K562 (cell line): ENCODE results near the gene ATP6V0D1. TPM values are rescaled to one million over a fixed set of nuclear protein-coding genes. Genes with fewer than 3 reads are reported as not detected.

Source experiments
- ATF7 ChIP-seq: fragments of 450-650 bp; IDR thresholded peaks from 2 replicates; pipeline ENCODE4 v1.7.1; 2014; ENCODE audit warnings: mild to moderate bottlenecking, moderate library complexity
- BCOR ChIP-seq: fragments of 450-650 bp; IDR thresholded peaks from 2 replicates; pipeline ENCODE4 v1.6.1; 2016
- BRF1 ChIP-seq: IDR thresholded peaks from 3 replicates; pipeline ENCODE4 v1.6.1; 2011; ENCODE audit warnings: borderline replicate concordance, mild to moderate bottlenecking; ENCODE audit not compliant: insufficient read length; ENCODE audit errors: extremely low read depth
- CAMTA2 ChIP-seq: fragments of 250-450 bp; sonication (Bioruptor Pico); conservative IDR thresholded peaks from 2 replicates; pipeline ENCODE4 v1.5.1; 2022
- CHD2 ChIP-seq: IDR thresholded peaks from 2 replicates; pipeline ENCODE4 v1.6.1; 2011; ENCODE audit warnings: low read depth, low read length
- ETV1 ChIP-seq: fragments of 450-650 bp; conservative IDR thresholded peaks from 2 replicates; pipeline ENCODE4 v1.6.1; 2016; ENCODE audit warnings: missing genetic modification characterization, control low read depth, low read depth, missing compliant biosample characterization
- EWSR1 ChIP-seq: fragments of 450-650 bp; IDR thresholded peaks from 2 replicates; pipeline ENCODE4 v1.6.1; 2018; ENCODE audit warnings: borderline replicate concordance, mild to moderate bottlenecking, low read depth, moderate library complexity; ENCODE audit not compliant: partially characterized antibody
- GABPA ChIP-seq: fragments of 200-800 bp; sonication (Bioruptor generic); conservative IDR thresholded peaks from 2 replicates; pipeline ENCODE4 v1.6.1; 2016; ENCODE audit warnings: low read depth, missing genetic modification characterization, missing compliant biosample characterization
- HDGF ChIP-seq: fragments of 450-650 bp; IDR thresholded peaks from 2 replicates; pipeline ENCODE4 v1.6.1; 2016
- JUN ChIP-seq, 2 experiments: sonication (generic) in 1 of 2; formaldehyde crosslinking in 1 of 2; IDR thresholded peaks; 2 replicates each; pipeline versions ENCODE4 v1.6.1 to v1.8.0; 2012 to 2022; ENCODE audit warnings: borderline replicate concordance in 2 of 2, mild to moderate bottlenecking in 2 of 2, improper control_type of control experiment in 1 of 2, low read depth in 1 of 2, low read length in 1 of 2, missing genetic modification reagents in 1 of 2
- KAT2B ChIP-seq: IDR thresholded peaks from one replicate; pipeline ENCODE4 v1.6.1; 2012; ENCODE audit warnings: low read depth, mild to moderate bottlenecking, control low read depth, inconsistent platforms, low read length, moderate library complexity
- SMAD1 ChIP-seq: fragments of 150-350 bp; IDR thresholded peaks from 2 replicates; pipeline ENCODE4 v1.6.1; 2014; ENCODE audit warnings: low read length, low read depth; ENCODE audit not compliant: partially characterized antibody
- SMAD4 ChIP-seq: fragments of 250-450 bp; sonication (Bioruptor Pico); conservative IDR thresholded peaks from 2 replicates; pipeline ENCODE4 v1.8.0; 2021; ENCODE audit warnings: inconsistent platforms, mild to moderate bottlenecking, moderate library complexity
- SNAPC5 ChIP-seq: fragments of 250-450 bp; sonication (Bioruptor Pico); IDR thresholded peaks from 2 replicates; pipeline ENCODE4 v1.8.0; 2021; ENCODE audit warnings: moderate library complexity, mild to moderate bottlenecking, inconsistent platforms
- ZKSCAN3 ChIP-seq: fragments of 250-450 bp; sonication (Bioruptor Pico); IDR thresholded peaks from 2 replicates; pipeline ENCODE4 v1.4.0; 2020
- ZNF212 ChIP-seq: fragments of 450-650 bp; formaldehyde crosslinking; IDR thresholded peaks from 2 replicates; pipeline ENCODE4 v1.4.0; 2020; ENCODE audit warnings: mild to moderate bottlenecking
- ZNF41 ChIP-seq: fragments of 250-450 bp; sonication (Bioruptor Pico); conservative IDR thresholded peaks from 2 replicates; pipeline ENCODE4 v1.4.0; 2020; ENCODE audit warnings: mild to moderate bottlenecking
- ZNF512 ChIP-seq: IDR thresholded peaks from 2 replicates; pipeline ENCODE4 v1.6.1; 2016; ENCODE audit warnings: missing genetic modification characterization, missing compliant biosample characterization
- ZNF584 ChIP-seq: fragments of 200-800 bp; sonication (Bioruptor generic); IDR thresholded peaks from 2 replicates; pipeline ENCODE4 v1.6.1; 2016; ENCODE audit warnings: low read depth, mild to moderate bottlenecking, missing genetic modification characterization, missing compliant biosample characterization
- polyA plus RNA-seq, 8 experiments: library from polyadenylated mRNA; depleted of rRNA in 4 of 8; stranded (reverse) in 5 of 8; unstranded in 3 of 8; fragments of >200 nt; fragmentation: Nextera tagmentation in 2 of 8; fragmentation: Illumina TruSeq in 1 of 8; extraction: Ambion mirVana in 2 of 8; extraction: Trizol in 1 of 8; gene quantifications; 2 replicates each; pipeline versions ENCODE4 v1.2.1 to v1.2.3, GENCODE V29; 2011 to 2014; ENCODE audit warnings: inconsistent platforms in 1 of 8, missing spikeins in 1 of 8
- total RNA-seq, 7 experiments: library from RNA; depleted of rRNA in 6 of 7; stranded (reverse); fragments of >200 nt in 6 of 7; fragmentation: Illumina TruSeq in 2 of 7; extraction: Trizol in 2 of 7; gene quantifications; 2 replicates each; pipeline versions ENCODE4 v1.2.1 to v1.2.3, GENCODE V29; 2011 to 2021; ENCODE audit warnings: low replicate concordance in 1 of 7
- TF ChIP-seq, protein P1 (sequence below): fragments of 250-450 bp; sonication (Bioruptor Pico); IDR thresholded peaks from 2 replicates; pipeline ENCODE4 v1.5.0; 2020; ENCODE audit warnings: mild to moderate bottlenecking
- TF ChIP-seq, protein P2 (sequence below): sonication (generic); formaldehyde crosslinking; IDR thresholded peaks from 2 replicates; pipeline ENCODE4 v1.8.0; 2023; ENCODE audit warnings: mild to moderate bottlenecking, missing genetic modification reagents

The ATP6V0D1 gene
- total and polyA plus RNA-seq, 9 of the 15 experiments (the other 6 are each of a cell fraction or from before 2014, with no cell fraction given) = 23.2 to 69.7 (median 45.6) TPM

DNA sequence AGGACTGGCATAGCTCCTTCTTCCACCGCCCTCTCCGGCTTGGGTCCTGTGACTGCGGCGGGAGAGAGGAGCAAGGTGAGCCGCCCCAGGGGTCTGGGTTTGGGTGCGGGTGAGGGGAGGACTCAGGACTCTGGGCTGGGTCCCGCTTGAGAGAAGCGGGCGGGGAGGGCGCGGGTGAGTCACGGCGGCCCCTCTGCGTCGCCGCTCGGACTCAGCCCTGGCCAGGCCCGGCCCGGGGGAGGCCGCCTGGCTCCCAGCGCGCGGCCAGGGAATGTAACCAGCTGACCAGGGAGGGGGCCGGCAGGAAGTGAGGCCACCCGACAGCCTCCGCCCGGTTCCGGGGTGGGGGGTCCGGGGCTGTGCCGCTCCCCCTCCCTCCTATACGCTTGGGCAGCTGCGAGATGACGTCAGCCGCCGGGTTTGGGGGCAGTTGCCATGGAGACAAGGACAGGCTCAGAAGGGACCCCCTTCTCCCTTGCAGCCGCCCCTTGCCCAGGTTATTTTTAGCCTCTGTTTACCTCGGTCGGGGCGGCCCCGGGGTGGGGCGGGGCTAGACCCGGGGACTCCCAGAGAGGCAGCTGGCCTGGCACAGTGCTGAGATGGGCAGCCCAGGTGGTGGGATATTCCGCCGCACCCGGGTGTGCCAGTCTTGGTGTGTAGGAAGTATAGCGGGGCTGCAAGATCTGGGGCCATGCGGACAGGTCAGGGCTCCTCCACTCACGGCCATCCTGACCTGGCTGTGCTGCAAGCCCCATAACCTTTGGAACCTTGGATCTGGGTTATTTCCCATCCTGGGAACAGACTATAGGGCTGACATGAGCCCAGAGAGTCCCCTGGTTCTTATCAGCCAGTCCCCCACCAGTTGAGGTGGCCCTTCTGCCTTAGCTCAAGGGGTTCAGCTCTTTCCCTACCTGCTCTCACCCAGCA, 49.3 kb upstream of the ATP6V0D1 start (continued):
- TF ChIP-seq BRF1 (no peak), ETV1 (tag) (no peak), SNAPC5 (CRISPR knock-in tag) (no peak), ZNF512 (tag) (no peak), HDGF (no peak), EWSR1 (no peak), ZNF584 (no peak), SMAD4 (CRISPR knock-in tag) (no peak), ZNF212 (CRISPR knock-in tag) (no peak), ZKSCAN3 (no peak), SMAD1 (no peak), ZNF41 (CRISPR knock-in tag) (no peak), BCOR (no peak; the same call in 1 of the 2 replicates), CAMTA2 (CRISPR knock-in tag) (no peak), ATF7 (0 out of 2 replicates have a peak, but pooled peaks have one; percentile 47), GABPA (tag) (peak; percentile 63), KAT2B (no peak), JUN (IDR thresholded peaks at IDR 0.05; ENCODE audit: borderline replicate concordance, low read depth, low read length) (no peak), JUN (CRISPR knock-in tag; IDR thresholded peaks at IDR 0.05; ENCODE audit: borderline replicate concordance) (no peak), CHD2 (no peak)
- TF ChIP-seq, protein P1, sequence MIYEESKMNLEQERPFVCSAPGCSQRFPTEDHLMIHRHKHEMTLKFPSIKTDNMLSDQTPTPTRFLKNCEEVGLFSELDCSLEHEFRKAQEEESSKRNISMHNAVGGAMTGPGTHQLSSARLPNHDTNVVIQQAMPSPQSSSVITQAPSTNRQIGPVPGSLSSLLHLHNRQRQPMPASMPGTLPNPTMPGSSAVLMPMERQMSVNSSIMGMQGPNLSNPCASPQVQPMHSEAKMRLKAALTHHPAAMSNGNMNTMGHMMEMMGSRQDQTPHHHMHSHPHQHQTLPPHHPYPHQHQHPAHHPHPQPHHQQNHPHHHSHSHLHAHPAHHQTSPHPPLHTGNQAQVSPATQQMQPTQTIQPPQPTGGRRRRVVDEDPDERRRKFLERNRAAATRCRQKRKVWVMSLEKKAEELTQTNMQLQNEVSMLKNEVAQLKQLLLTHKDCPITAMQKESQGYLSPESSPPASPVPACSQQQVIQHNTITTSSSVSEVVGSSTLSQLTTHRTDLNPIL (CRISPR knock-in tag) = no peak
- TF ChIP-seq, protein P2, sequence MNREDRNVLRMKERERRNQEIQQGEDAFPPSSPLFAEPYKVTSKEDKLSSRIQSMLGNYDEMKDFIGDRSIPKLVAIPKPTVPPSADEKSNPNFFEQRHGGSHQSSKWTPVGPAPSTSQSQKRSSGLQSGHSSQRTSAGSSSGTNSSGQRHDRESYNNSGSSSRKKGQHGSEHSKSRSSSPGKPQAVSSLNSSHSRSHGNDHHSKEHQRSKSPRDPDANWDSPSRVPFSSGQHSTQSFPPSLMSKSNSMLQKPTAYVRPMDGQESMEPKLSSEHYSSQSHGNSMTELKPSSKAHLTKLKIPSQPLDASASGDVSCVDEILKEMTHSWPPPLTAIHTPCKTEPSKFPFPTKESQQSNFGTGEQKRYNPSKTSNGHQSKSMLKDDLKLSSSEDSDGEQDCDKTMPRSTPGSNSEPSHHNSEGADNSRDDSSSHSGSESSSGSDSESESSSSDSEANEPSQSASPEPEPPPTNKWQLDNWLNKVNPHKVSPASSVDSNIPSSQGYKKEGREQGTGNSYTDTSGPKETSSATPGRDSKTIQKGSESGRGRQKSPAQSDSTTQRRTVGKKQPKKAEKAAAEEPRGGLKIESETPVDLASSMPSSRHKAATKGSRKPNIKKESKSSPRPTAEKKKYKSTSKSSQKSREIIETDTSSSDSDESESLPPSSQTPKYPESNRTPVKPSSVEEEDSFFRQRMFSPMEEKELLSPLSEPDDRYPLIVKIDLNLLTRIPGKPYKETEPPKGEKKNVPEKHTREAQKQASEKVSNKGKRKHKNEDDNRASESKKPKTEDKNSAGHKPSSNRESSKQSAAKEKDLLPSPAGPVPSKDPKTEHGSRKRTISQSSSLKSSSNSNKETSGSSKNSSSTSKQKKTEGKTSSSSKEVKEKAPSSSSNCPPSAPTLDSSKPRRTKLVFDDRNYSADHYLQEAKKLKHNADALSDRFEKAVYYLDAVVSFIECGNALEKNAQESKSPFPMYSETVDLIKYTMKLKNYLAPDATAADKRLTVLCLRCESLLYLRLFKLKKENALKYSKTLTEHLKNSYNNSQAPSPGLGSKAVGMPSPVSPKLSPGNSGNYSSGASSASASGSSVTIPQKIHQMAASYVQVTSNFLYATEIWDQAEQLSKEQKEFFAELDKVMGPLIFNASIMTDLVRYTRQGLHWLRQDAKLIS (CRISPR knock-in tag) = no peak
